GM10847 (cell line): ENCODE measurements around the gene CRACR2A.

ENCODE experiments used
- POLR2A ChIP-seq: IDR thresholded peaks from 2 replicates; pipeline ENCODE4 v1.6.1; 2011; ENCODE audit not compliant: insufficient read length; ENCODE audit errors: extremely low read depth

The CRACR2A gene

DNA sequence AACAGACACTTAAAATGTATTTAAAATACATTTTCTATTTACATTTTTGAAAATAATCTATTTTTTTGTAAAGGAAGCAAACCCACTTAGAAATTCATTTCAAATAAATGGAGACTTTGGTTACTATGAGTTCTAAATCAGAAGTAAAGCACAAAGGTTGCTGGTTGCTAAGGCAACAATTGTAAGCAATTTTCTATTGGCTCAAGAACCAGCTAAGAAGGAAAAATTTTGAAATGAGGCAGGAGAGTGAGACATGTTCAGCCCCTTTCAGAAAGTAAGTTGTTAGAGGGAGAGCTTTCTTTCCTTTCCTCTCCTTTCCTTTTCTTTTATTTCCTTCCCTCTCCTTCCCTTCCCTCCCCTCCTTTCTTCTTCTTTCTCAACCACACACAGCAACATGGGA lies 181.2 kb downstream of the CRACR2A start:
- no peak for TF ChIP-seq POLR2A

DNA sequence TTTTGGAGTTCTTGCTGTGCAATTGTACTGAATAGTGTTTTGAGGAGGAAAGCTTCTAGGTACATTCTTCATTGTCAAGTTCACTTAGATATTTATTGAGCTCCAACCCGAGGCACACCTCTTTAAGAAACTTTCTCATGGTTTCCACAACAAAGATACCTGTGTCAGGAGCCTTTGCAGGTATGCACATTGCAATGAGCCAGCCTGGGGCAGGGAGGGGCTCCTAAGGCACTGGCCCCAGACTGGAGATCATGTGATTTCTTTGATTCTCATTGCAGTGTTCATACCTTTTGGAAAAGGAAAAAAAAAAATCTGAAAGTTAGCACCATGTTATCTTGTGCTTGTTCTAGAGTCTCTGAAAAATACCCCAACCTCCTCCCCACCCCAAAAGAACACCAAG lies 181.6 kb downstream of the CRACR2A start:
- TF ChIP-seq POLR2A: no peak

DNA sequence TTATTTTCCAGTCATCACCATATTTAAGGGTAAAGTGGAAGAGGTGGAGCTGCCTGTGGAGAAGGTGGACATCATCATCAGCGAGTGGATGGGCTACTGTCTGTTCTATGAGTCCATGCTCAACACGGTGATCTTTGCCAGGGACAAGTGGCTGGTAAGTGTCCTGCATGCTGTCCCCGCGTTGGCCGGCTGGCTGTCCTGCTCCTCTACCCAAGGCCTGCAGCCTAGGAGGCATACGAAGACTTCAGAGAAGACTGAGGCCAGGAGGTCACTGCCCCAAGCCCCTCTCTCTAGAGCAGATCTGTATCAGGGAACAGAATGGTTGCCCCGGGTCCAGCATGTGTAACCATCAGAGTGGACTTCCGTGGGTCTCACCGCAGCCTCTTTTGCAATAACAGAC lies 184.2 kb downstream of the CRACR2A start:
- no peak for TF ChIP-seq POLR2A

DNA sequence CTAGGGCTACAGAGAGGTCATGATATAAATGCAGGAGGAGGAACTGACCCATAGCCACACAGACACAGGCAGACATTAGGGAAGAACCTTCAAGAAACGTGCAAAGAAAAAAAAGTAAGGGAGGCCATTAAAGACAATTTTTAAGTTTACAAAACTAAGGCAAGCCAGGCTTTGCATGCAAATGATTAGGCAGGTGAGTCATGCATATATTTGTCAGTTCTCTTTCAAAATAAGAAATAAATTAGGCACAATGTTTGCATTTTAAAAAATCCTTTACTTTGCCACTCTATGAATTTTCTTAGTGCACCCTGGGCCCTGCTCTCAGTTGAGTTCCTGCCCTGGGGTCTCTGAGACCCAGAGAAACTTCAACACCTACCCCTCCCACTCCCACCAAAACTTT lies 186.9 kb downstream of the CRACR2A start:
- TF ChIP-seq POLR2A: no peak
